Endodermal cell (in vitro differentiated cells): ENCODE data around the gene KIAA2012. TPM values are rescaled to one million over a fixed set of nuclear protein-coding genes. Genes with fewer than 3 reads are reported as not detected.

ENCODE experiments used
- DNase-seq: peaks from one replicate; pipeline ENCODE4 v3.0.0-alpha.2; 2017
- H3K27ac ChIP-seq: 2 replicates; pipeline ENCODE4 v1.5.1; 2013; ENCODE audit warnings: mild to moderate bottlenecking, low read depth, low read length, moderate library complexity
- H3K27me3 ChIP-seq: 2 replicates; pipeline ENCODE4 v1.6.1; 2013; ENCODE audit warnings: mild to moderate bottlenecking, low read length, moderate library complexity; ENCODE audit not compliant: insufficient read depth, control insufficient read depth, poor library complexity, severe bottlenecking
- H3K36me3 ChIP-seq: 2 replicates; pipeline ENCODE4 v1.7.0; 2013; ENCODE audit warnings: mild to moderate bottlenecking, low read length, moderate library complexity; ENCODE audit not compliant: control insufficient read depth, insufficient read depth
- H3K4me1 ChIP-seq: one replicate; pipeline ENCODE4 v1.7.0; 2013; ENCODE audit warnings: low read length; ENCODE audit not compliant: control insufficient read depth, insufficient read depth
- H3K4me3 ChIP-seq: 2 replicates; pipeline ENCODE4 v1.5.1; 2013; ENCODE audit warnings: mild to moderate bottlenecking, low read length, moderate library complexity
- H3K9ac ChIP-seq: 2 replicates; pipeline ENCODE4 v1.6.1; 2013; ENCODE audit warnings: mild to moderate bottlenecking, low read length, moderate library complexity; ENCODE audit not compliant: poor library complexity, severe bottlenecking; ENCODE audit errors: extremely low read depth
- H3K9me3 ChIP-seq: 2 replicates; pipeline ENCODE4 v1.6.1; 2013; ENCODE audit warnings: mild to moderate bottlenecking, low read length, moderate library complexity; ENCODE audit not compliant: control insufficient read depth
- H3K27ac Mint-ChIP-seq: 2 replicates; pipeline ENCODE4 v1.8.0; 2020; ENCODE audit warnings: mixed read lengths
- H3K27me3 Mint-ChIP-seq: 2 replicates; pipeline ENCODE4 v1.8.0; 2021; ENCODE audit warnings: mild to moderate bottlenecking, mixed read lengths; ENCODE audit not compliant: insufficient read depth
- H3K36me3 Mint-ChIP-seq: 2 replicates; pipeline ENCODE4 v1.8.0; 2020; ENCODE audit warnings: low read depth, mixed read lengths
- H3K4me1 Mint-ChIP-seq: 2 replicates; pipeline ENCODE4 v1.8.0; 2020; ENCODE audit warnings: mixed read lengths
- H3K4me3 Mint-ChIP-seq: 2 replicates; pipeline ENCODE4 v1.8.0; 2020; ENCODE audit warnings: mild to moderate bottlenecking, moderate library complexity, mixed read lengths
- H3K9me3 Mint-ChIP-seq: 2 replicates; pipeline ENCODE4 v1.8.0; 2020; ENCODE audit warnings: mild to moderate bottlenecking, mixed read lengths
- WGBS, 2 experiments: methylation state at CpG; one replicate each; pipeline versions ENCODE4 v1.1.5 to v1.1.7; 2013; ENCODE audit warnings: missing lambda C conversion rate in 2 of 2, mixed read lengths in 1 of 2; ENCODE audit not compliant: insufficient coverage in 1 of 2, insufficient read length in 1 of 2; 5-methylcytosine and 5-hydroxymethylcytosine counted together
- total RNA-seq, 2 donors: library from RNA; stranded (reverse); fragmentation: NEBNext Ultra II Directional in 1 of 2; extraction: Animal tissue kit (Norgen Biotek cat#: 25700) in 1 of 2; gene quantifications; 2 replicates in 1 of 2; 3 replicates in 1 of 2; pipeline ENCODE4 v1.2.1, GENCODE V29; 2021
- TF ChIP-seq, protein P1 (sequence below): fragments of 200-600 bp; sonication (generic); conservative IDR thresholded peaks from 2 replicates; pipeline ENCODE4 v1.5.0; 2021; ENCODE audit warnings: antibody characterized with exemption, mild to moderate bottlenecking

The KIAA2012 gene
- total RNA-seq, 2 donors from 2014 or later = 0.62 to 1.0 TPM

DNA sequence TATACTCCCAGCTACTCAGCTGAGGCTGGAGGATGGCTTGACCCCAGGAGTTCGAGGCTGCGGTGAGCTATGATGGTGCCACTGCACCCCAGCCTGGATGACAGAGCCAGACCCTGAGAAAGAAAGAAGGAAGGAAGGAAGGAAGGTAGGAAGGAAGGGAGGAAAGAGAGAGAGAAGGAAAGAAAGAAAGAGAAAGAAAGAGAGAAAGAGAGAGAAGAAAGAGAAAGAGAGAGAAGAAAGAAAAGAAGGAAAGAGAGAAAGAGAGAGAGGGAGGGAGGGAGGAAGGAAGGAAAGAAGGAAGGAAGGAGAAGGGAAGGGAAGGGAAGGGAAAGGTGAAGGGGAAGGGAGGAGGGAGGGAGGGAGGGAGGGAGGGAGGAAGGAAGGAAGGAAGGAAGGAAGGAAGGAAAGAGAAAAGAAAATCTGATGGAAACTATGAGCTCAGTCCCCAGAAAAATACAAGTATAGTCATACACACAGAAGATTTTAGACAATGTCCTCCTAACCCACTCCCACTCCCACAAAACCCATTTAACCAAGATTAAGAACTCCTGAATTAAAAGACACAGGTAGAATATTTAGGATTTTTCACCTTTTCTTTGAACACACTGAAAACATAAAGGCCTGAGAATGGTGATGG lies 23.8 kb upstream of the KIAA2012 start:
- H3K27me3 Mint-ChIP-seq = peaks cover 36% of the 10 kb centered on the region
- no peak for DNase-seq
- H3K27me3 ChIP-seq = no peaks in the 10 kb centered on the region
- no peak overlapping the region for H3K9ac ChIP-seq
- TF ChIP-seq, protein P1, sequence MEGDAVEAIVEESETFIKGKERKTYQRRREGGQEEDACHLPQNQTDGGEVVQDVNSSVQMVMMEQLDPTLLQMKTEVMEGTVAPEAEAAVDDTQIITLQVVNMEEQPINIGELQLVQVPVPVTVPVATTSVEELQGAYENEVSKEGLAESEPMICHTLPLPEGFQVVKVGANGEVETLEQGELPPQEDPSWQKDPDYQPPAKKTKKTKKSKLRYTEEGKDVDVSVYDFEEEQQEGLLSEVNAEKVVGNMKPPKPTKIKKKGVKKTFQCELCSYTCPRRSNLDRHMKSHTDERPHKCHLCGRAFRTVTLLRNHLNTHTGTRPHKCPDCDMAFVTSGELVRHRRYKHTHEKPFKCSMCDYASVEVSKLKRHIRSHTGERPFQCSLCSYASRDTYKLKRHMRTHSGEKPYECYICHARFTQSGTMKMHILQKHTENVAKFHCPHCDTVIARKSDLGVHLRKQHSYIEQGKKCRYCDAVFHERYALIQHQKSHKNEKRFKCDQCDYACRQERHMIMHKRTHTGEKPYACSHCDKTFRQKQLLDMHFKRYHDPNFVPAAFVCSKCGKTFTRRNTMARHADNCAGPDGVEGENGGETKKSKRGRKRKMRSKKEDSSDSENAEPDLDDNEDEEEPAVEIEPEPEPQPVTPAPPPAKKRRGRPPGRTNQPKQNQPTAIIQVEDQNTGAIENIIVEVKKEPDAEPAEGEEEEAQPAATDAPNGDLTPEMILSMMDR = no peak
- no peak overlapping the region for H3K27ac Mint-ChIP-seq
- 93% methylated on average over 2 of the region's 2 CpGs; no CpG with 5 or more reads in 1 of the 2 experiments for WGBS, 2 experiments
- H3K4me1 ChIP-seq = peaks cover 13% of the 10 kb centered on the region
- H3K27ac ChIP-seq = no peak overlapping the region
- peaks cover 60% of the 10 kb centered on the region for H3K4me1 Mint-ChIP-seq
- H3K4me3 Mint-ChIP-seq = no peak overlapping the region
- H3K9me3 ChIP-seq = no peaks in the 10 kb centered on the region
- H3K36me3 ChIP-seq = no peaks in the 10 kb centered on the region
- H3K9me3 Mint-ChIP-seq = no peaks in the 10 kb centered on the region
- H3K4me3 ChIP-seq = no peak overlapping the region
- no peaks in the 10 kb centered on the region for H3K36me3 Mint-ChIP-seq

DNA sequence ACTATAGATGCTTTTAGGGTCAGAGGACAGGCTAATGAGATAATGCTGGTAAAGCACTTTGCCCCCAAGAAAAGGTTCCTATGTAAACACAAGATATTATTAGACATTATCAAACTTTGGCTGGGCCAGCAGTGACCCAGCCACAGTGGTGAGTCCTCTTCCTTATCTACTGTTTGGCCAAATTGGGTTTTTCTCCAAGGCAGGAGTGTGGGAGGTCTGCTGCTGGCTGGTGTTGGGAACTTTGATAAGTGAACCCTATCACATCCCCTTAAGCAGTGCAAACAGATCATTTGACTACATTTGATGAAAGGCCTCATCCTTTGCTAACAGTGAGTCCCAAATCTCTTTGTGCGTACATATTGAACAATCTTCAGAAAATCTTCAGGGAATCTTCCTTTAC lies 23.2 kb upstream of the KIAA2012 start:
- Histone ChIP-seq H3K27me3 (no peaks in the 10 kb centered on the region), H3K4me1 (peaks cover 12% of the 10 kb centered on the region), H3K36me3 (no peaks in the 10 kb centered on the region), H3K9me3 (no peaks in the 10 kb centered on the region), H3K9ac (no peak overlapping the region), H3K4me3 (peak overlapping the region; percentile 19), H3K27ac (no peak overlapping the region)
- Mint-ChIP-seq H3K27me3 (peaks cover 32% of the 10 kb centered on the region), H3K9me3 (no peaks in the 10 kb centered on the region), H3K4me3 (no peak overlapping the region), H3K4me1 (peaks cover 59% of the 10 kb centered on the region), H3K27ac (no peak overlapping the region), H3K36me3 (no peaks in the 10 kb centered on the region)
- no peak for DNase-seq
- TF ChIP-seq, protein P1 = no peak
- WGBS, 2 experiments = 86% methylated on average over 1 of the region's 1 CpG; no CpG with 5 or more reads in 1 of the 2 experiments

DNA sequence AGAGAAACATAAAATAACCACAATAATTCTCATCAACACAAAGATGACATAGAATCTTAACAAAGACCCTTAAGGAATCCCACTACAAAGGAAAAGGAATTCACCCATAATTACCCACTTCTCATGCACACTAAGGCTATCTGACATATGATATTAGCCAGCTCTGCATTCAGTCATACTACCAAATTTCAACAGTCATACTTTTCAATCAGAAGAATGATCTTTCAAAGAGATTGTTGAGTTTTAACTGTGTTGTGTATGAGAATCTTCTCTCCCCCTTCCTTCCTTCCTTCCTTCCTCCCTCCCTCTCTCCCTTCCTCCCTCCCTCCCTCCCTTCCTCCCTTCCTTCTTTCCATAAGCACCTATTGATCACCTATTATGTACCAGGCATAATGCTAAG lies 22.4 kb upstream of the KIAA2012 start:
- no peak overlapping the region for H3K4me3 ChIP-seq
- no peaks in the 10 kb centered on the region for H3K36me3 ChIP-seq
- H3K27me3 ChIP-seq = no peaks in the 10 kb centered on the region
- H3K9me3 ChIP-seq = no peaks in the 10 kb centered on the region
- H3K9ac ChIP-seq = no peak overlapping the region
- Mint-ChIP-seq H3K27me3 (peaks cover 29% of the 10 kb centered on the region), H3K36me3 (no peaks in the 10 kb centered on the region), H3K27ac (no peak overlapping the region), H3K9me3 (no peaks in the 10 kb centered on the region), H3K4me3 (no peak overlapping the region), H3K4me1 (peaks cover 55% of the 10 kb centered on the region)
- TF ChIP-seq, protein P1 = no peak
- H3K4me1 ChIP-seq = peaks cover 12% of the 10 kb centered on the region
- no peak overlapping the region for H3K27ac ChIP-seq
- no peak for DNase-seq
